PC-3 (cell line): ENCODE measurements around the gene ADAMTS19.

ENCODE experiments used
- EZH2 ChIP-seq: fragments of 300-600 bp; sonication (generic); IDR thresholded peaks from one replicate; pipeline ENCODE4 v1.6.1; 2017; ENCODE audit warnings: antibody characterized with exemption, mild to moderate bottlenecking, low read length; ENCODE audit not compliant: unreplicated experiment
- TF ChIP-seq, protein P1 (sequence below): fragments of 300-600 bp; sonication (generic); conservative IDR thresholded peaks from 2 replicates; pipeline ENCODE4 v1.5.1; 2017; ENCODE audit warnings: antibody characterized with exemption, low read depth, mild to moderate bottlenecking, low read length

DNA sequence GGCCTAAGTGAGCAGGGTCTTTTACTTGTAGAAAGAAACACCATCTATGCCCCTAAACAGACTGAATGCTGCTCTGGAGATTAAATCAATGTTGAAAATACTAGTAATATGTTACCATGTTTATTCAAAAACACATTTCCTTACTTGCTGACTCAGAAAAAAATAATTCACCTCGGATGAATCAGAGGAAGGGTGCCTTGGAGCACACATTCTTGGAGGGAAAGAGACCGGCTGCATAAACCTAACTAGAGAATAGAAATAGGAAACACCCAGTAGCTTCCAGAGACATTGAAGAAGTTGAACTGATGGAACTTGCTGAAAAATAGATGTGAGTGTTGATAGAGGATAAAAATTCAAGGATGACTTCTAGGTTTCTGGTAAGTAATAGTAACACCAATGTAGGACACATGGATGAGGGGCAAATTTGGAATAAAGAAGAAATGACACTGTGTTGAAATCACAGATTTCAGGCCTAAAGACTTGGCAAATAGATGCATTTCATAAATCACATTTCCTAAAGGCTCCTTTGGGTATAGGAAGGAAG is 210.9 kb downstream of the ADAMTS19 start:
- no peak for TF ChIP-seq EZH2
- TF ChIP-seq, protein P1, sequence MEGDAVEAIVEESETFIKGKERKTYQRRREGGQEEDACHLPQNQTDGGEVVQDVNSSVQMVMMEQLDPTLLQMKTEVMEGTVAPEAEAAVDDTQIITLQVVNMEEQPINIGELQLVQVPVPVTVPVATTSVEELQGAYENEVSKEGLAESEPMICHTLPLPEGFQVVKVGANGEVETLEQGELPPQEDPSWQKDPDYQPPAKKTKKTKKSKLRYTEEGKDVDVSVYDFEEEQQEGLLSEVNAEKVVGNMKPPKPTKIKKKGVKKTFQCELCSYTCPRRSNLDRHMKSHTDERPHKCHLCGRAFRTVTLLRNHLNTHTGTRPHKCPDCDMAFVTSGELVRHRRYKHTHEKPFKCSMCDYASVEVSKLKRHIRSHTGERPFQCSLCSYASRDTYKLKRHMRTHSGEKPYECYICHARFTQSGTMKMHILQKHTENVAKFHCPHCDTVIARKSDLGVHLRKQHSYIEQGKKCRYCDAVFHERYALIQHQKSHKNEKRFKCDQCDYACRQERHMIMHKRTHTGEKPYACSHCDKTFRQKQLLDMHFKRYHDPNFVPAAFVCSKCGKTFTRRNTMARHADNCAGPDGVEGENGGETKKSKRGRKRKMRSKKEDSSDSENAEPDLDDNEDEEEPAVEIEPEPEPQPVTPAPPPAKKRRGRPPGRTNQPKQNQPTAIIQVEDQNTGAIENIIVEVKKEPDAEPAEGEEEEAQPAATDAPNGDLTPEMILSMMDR = no peak
